ENCODE measurements around the gene MICAL2. TPM values are rescaled to one million over a fixed set of nuclear protein-coding genes. Genes with fewer than 3 reads are reported as not detected.

Gene MICAL2
- total RNA-seq, 1 donor: 156 TPM

DNA sequence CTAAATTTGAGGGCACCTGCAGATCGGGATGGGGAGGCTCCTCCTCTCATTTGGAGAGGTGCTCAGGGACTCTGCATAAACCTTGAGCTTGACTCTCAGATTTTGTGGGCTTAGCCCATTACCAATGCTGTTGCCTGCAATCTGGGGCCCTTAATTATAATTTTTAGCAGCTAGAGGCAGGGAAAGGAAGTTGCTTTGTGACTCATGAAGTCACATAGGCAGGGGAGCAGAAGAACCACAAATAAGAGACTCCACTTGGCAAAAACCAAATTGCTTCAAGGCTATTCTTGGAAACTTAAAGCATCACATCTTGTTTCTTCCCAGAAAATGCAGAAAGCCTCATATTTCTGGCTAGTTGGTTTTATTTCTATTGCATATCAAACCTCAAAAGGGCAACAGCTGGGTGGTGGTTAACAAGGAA lies 46.9 kb downstream of the MICAL2 start:
- peak; percentile 86 for DNase-seq (ENCODE audit: insufficient read length, low spot score, missing footprints)
- H3K4me2 ChIP-seq (ENCODE audit: insufficient read depth, low read length): peak overlapping the region; percentile 28
- no peak overlapping the region for H3K4me3 ChIP-seq (ENCODE audit: insufficient read depth, low read length)
- no peaks in the 10 kb centered on the region for H4K20me1 ChIP-seq (ENCODE audit: insufficient read depth, low read length)
- peaks cover 67% of the 10 kb centered on the region for H3K4me1 ChIP-seq (ENCODE audit: insufficient read depth, low read length)
- H2AFZ ChIP-seq (ENCODE audit: low read length): no peak overlapping the region
- H3K27ac ChIP-seq (ENCODE audit: low read depth, low read length): peak overlapping the region; percentile 97
- no peaks in the 10 kb centered on the region for H3K27me3 ChIP-seq (ENCODE audit: insufficient read depth, low read length)
- TF ChIP-seq, protein P1, sequence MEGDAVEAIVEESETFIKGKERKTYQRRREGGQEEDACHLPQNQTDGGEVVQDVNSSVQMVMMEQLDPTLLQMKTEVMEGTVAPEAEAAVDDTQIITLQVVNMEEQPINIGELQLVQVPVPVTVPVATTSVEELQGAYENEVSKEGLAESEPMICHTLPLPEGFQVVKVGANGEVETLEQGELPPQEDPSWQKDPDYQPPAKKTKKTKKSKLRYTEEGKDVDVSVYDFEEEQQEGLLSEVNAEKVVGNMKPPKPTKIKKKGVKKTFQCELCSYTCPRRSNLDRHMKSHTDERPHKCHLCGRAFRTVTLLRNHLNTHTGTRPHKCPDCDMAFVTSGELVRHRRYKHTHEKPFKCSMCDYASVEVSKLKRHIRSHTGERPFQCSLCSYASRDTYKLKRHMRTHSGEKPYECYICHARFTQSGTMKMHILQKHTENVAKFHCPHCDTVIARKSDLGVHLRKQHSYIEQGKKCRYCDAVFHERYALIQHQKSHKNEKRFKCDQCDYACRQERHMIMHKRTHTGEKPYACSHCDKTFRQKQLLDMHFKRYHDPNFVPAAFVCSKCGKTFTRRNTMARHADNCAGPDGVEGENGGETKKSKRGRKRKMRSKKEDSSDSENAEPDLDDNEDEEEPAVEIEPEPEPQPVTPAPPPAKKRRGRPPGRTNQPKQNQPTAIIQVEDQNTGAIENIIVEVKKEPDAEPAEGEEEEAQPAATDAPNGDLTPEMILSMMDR (IDR thresholded peaks at IDR 0.05; ENCODE audit: extremely low read depth, low read depth, low read length): no peak
- H3K36me3 ChIP-seq (ENCODE audit: insufficient read depth, low read length): peaks cover 71% of the 10 kb centered on the region
- peaks cover 82% of the 10 kb centered on the region for H3K79me2 ChIP-seq (ENCODE audit: insufficient read depth, low read length)
- no peaks in the 10 kb centered on the region for H3K9me3 ChIP-seq (ENCODE audit: low read depth, low read length)

DNA sequence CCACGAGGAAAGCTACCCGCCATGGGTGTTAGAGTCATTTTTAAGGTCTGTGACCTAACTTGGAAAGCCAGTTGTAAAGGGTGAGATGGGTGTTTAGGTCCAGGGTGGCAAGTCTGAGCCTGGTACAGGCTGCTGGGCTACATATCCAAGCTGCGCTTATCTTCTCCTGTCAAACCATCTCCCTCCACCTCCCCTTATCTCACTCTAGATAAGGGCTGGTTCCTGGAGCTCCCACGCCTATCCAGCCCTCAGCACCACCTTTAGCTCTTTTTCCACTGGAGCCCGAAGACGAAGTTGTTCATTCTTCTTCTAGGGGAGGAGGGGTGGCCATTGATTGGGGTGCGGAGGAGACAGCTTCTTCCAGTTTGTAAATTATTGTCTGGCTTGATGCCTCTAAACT lies 48.5 kb downstream of the MICAL2 start:
- no peaks in the 10 kb centered on the region for H3K9me3 ChIP-seq (ENCODE audit: low read depth, low read length)
- peaks cover 84% of the 10 kb centered on the region for H3K4me1 ChIP-seq (ENCODE audit: insufficient read depth, low read length)
- no peak overlapping the region for H3K4me3 ChIP-seq (ENCODE audit: insufficient read depth, low read length)
- TF ChIP-seq, protein P1 (IDR thresholded peaks at IDR 0.05; ENCODE audit: extremely low read depth, low read depth, low read length): no peak
- DNase-seq (ENCODE audit: insufficient read length, low spot score, missing footprints): no peak
- H3K27ac ChIP-seq (ENCODE audit: low read depth, low read length): peak overlapping the region; percentile 97
- no peaks in the 10 kb centered on the region for H3K27me3 ChIP-seq (ENCODE audit: insufficient read depth, low read length)
- no peaks in the 10 kb centered on the region for H4K20me1 ChIP-seq (ENCODE audit: insufficient read depth, low read length)
- no peak overlapping the region for H2AFZ ChIP-seq (ENCODE audit: low read length)
- H3K79me2 ChIP-seq (ENCODE audit: insufficient read depth, low read length): peaks cover 77% of the 10 kb centered on the region
- H3K36me3 ChIP-seq (ENCODE audit: insufficient read depth, low read length): peaks cover 69% of the 10 kb centered on the region
- H3K4me2 ChIP-seq (ENCODE audit: insufficient read depth, low read length): peak overlapping the region; percentile 40

DNA sequence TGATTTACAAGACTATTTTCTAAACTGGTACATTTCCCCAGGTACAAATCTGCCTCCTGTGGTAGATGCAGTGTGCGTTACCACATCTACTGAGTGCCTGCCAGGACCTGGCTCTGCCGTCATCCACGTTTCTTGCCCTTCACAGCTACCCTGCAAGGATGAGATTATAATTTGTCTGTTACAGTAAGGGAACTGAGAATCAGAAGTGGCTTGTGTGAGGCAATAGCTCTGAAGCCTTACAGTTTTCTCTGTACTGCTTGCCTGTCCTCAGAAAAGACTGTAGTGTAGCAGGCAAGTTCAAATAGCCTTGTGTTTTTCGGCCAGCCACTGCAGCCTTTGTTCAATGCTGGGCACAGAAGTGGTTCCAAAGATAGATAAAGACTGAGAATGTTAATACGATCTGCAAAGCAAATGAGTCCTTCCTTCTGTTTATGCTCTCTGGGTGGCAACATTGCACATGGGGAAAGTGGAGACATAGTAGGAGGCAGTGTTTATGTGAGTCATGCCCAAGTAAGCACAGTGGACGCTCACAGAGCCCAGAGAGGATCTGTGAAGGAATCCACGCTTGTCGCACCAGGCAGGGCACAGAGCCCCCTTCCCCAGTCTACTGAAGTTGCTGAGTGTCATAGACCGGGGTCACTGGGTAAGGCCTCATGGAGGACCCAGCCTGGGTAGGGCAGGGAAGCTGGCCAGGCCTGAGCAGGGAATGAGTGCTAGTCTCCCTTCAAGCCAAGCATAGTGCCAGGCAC lies 49.1 kb downstream of the MICAL2 start:
- Histone ChIP-seq H3K4me1 (ENCODE audit: insufficient read depth, low read length) (peaks cover 90% of the 10 kb centered on the region), H3K36me3 (ENCODE audit: insufficient read depth, low read length) (peaks cover 65% of the 10 kb centered on the region), H4K20me1 (ENCODE audit: insufficient read depth, low read length) (no peaks in the 10 kb centered on the region), H3K79me2 (ENCODE audit: insufficient read depth, low read length) (peaks cover 72% of the 10 kb centered on the region), H3K27ac (ENCODE audit: low read depth, low read length) (peak overlapping the region; percentile 97), H2AFZ (ENCODE audit: low read length) (no peak overlapping the region), H3K9me3 (ENCODE audit: low read depth, low read length) (no peaks in the 10 kb centered on the region), H3K4me2 (ENCODE audit: insufficient read depth, low read length) (peak overlapping the region; percentile 40), H3K27me3 (ENCODE audit: insufficient read depth, low read length) (no peaks in the 10 kb centered on the region), H3K4me3 (ENCODE audit: insufficient read depth, low read length) (no peak overlapping the region)
- TF ChIP-seq, protein P1 (IDR thresholded peaks at IDR 0.05; ENCODE audit: extremely low read depth, low read depth, low read length): peak; percentile 23
- peak; percentile 94 for DNase-seq (ENCODE audit: insufficient read length, low spot score, missing footprints)

DNA sequence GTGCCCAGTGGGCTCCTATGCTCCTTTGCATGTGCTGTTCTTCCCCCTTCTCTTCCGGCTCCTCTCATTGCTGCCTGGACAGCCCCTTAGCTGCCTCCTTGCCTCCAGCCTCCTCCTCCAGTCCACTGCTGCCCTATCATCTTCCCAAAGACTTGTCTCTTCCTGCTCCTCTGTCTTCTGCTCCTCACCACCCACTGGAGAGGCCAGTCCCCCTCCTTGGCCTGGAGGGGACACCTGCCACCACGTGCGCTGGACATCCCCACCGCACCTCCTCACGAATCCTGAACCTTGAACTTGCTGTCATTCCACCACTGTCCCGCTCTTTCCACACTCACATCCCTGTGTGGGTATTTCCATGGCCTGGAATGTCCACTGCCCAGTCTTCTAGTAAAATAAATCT lies 49.8 kb downstream of the MICAL2 start:
- H3K9me3 ChIP-seq (ENCODE audit: low read depth, low read length): no peaks in the 10 kb centered on the region
- no peak overlapping the region for H2AFZ ChIP-seq (ENCODE audit: low read length)
- H3K36me3 ChIP-seq (ENCODE audit: insufficient read depth, low read length): peaks cover 64% of the 10 kb centered on the region
- H3K4me3 ChIP-seq (ENCODE audit: insufficient read depth, low read length): no peak overlapping the region
- H3K27ac ChIP-seq (ENCODE audit: low read depth, low read length): peak overlapping the region; percentile 97
- H3K27me3 ChIP-seq (ENCODE audit: insufficient read depth, low read length): no peaks in the 10 kb centered on the region
- peaks cover 70% of the 10 kb centered on the region for H3K79me2 ChIP-seq (ENCODE audit: insufficient read depth, low read length)
- TF ChIP-seq, protein P1 (IDR thresholded peaks at IDR 0.05; ENCODE audit: extremely low read depth, low read depth, low read length): no peak
- H3K4me1 ChIP-seq (ENCODE audit: insufficient read depth, low read length): peaks cover 95% of the 10 kb centered on the region
- H4K20me1 ChIP-seq (ENCODE audit: insufficient read depth, low read length): no peaks in the 10 kb centered on the region
- peak overlapping the region; percentile 40 for H3K4me2 ChIP-seq (ENCODE audit: insufficient read depth, low read length)
- no peak for DNase-seq (ENCODE audit: insufficient read length, low spot score, missing footprints)

Data from osteoblast (primary cell).